PC-9 (cell line): ENCODE measurements around the gene SUSD3. TPM values are rescaled to one million over a fixed set of nuclear protein-coding genes. Genes with fewer than 3 reads are reported as not detected.

Experiments used
- BruUV-seq: library from RNA; stranded (reverse); fragments of 400-500 nt; replicated peaks from 2 replicates; lab custom pipeline; 2021; lab: Mats Ljungman, UMichigan
- CTCF ChIA-PET: fragments of 300-600 bp; sonication (Branson Sonifier 250); formaldehyde crosslinking; loops from one replicate; lab custom pipeline; 2022; ENCODE audit warnings: antibody characterized with exemption; lab: Charles Lee
- POLR2A ChIA-PET: fragments of 300-600 bp; sonication (Branson Sonifier 250); formaldehyde crosslinking; loops from one replicate; lab custom pipeline; 2022; ENCODE audit warnings: antibody characterized with exemption; ENCODE audit not compliant: unreplicated experiment; lab: Charles Lee
- DNase-seq, 2 experiments: peaks; one replicate each; pipeline versions ENCODE4 v3.0.0 to v3.0.0-alpha.2; 2015 to 2022; ENCODE audit warnings: mixed read lengths in 1 of 2
- H2AFZ ChIP-seq: fragments of 200-600 bp; sonication (generic); 2 replicates; pipeline ENCODE4 v1.8.1; 2017; ENCODE audit warnings: antibody characterized with exemption
- H3F3A ChIP-seq: fragments of 200-600 bp; sonication (generic); 2 replicates; pipeline ENCODE4 v1.8.1; 2017; ENCODE audit warnings: antibody characterized with exemption, mild to moderate bottlenecking, low read depth; ENCODE audit not compliant: insufficient read depth
- H3K27ac ChIP-seq: fragments of 200-600 bp; sonication (generic); 2 replicates; pipeline ENCODE4 v1.6.1; 2016; ENCODE audit warnings: mixed run types
- H3K27me3 ChIP-seq: fragments of 200-600 bp; sonication (generic); 2 replicates; pipeline ENCODE4 v1.6.1; 2016; ENCODE audit warnings: low read depth, mixed run types; ENCODE audit not compliant: insufficient read depth
- H3K36me3 ChIP-seq: fragments of 200-600 bp; sonication (generic); 2 replicates; pipeline ENCODE4 v1.6.1; 2016; ENCODE audit warnings: low read depth, mixed run types
- H3K4me1 ChIP-seq: fragments of 200-600 bp; sonication (generic); replicated peaks from 2 replicates; pipeline ENCODE4 v1.6.1; 2016; ENCODE audit warnings: mixed run types; ENCODE audit not compliant: insufficient read depth
- H3K4me2 ChIP-seq: fragments of 200-600 bp; sonication (generic); 2 replicates; pipeline ENCODE4 v1.6.1; 2017; ENCODE audit warnings: mixed run types
- H3K4me3 ChIP-seq: fragments of 200-600 bp; sonication (generic); 2 replicates; pipeline ENCODE4 v1.6.1; 2016; ENCODE audit warnings: mixed run types
- H3K79me2 ChIP-seq: fragments of 200-600 bp; sonication (generic); 2 replicates; pipeline ENCODE4 v1.6.1; 2017; ENCODE audit warnings: low read depth, mixed run types
- H3K9me2 ChIP-seq: fragments of 200-600 bp; sonication (generic); 2 replicates; pipeline ENCODE4 v1.8.1; 2017; ENCODE audit warnings: mild to moderate bottlenecking; ENCODE audit not compliant: insufficient read depth
- H3K9me3 ChIP-seq: fragments of 200-600 bp; sonication (generic); 2 replicates; pipeline ENCODE4 v1.8.1; 2016; ENCODE audit warnings: low read depth; ENCODE audit not compliant: insufficient read depth
- H4K20me1 ChIP-seq: fragments of 200-600 bp; sonication (generic); 2 replicates; pipeline ENCODE4 v1.8.1; 2017; ENCODE audit not compliant: insufficient read depth
- EZH2 ChIP-seq: fragments of 200-600 bp; sonication (generic); IDR thresholded peaks from 2 replicates; pipeline ENCODE4 v1.8.0; 2017; ENCODE audit warnings: antibody characterized with exemption, low read depth
- intact Hi-C: fragments of 100-400 bp; cut with micrococcal nuclease; formaldehyde crosslinking; loops from one replicate; pipeline ENCODE4 v1.10.0; 2022; ENCODE audit not compliant: unreplicated experiment
- total RNA-seq: library from RNA; stranded (reverse); gene quantifications from 2 replicates; pipeline ENCODE4 v1.2.3, GENCODE V29; 2021
- TF ChIP-seq, protein P1 (sequence below): fragments of 200-600 bp; sonication (generic); conservative IDR thresholded peaks from 2 replicates; pipeline ENCODE4 v1.6.1; 2017; ENCODE audit warnings: mixed run types, antibody characterized with exemption, mild to moderate bottlenecking, moderate library complexity

Gene SUSD3
- total RNA-seq, 1 experiment from 2014 or later = 8.4 TPM

DNA sequence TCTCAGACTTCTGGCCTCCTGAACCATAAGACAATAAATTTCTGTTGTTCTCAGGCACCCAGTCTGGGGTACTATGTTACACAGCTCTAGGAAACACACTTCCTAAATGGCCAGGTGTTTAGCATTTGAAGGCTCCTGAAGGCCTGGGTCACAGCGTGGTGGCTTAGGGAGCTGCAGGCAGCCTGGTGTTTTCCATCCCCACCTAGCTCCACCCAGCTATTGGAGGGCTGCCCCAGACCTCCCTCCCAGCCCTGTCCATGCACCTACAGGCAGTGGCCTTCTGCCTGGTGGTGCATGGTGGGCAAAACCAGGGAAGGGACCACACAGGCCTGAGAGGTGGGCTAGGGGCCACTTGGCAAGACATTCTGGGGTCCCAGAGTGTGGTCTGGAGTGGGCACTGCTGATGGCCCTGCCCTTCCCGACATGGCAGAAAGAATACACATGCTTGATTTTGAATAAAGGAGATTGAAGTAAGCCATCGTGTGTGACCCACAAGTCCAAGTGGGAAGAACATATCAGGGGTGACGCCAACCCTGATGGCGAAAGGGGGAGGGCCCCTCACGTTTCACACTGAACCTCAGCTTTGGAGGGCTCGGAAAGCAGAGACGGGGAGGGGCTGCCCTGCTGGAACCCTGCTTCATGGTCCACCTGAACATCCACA, 1.3 kb upstream of the SUSD3 start:
- no TSS peak for BruUV-seq
- ChIA-PET POLR2A (no interaction called here), CTCF (interaction anchor here (0.5 kb wide), 1 partner anchor 52 kb away, joined by 5 read pairs; no protein-coding TSS in a partner anchor)
- Histone ChIP-seq H3K4me2 (no peak overlapping the region), H3K27ac (no peak overlapping the region), H3K4me3 (no peak overlapping the region), H3K9me3 (no peaks in the 10 kb centered on the region), H3K36me3 (no peaks in the 10 kb centered on the region), H4K20me1 (no peaks in the 10 kb centered on the region), H3K79me2 (no peaks in the 10 kb centered on the region), H3K4me1 (peaks cover 7% of the 10 kb centered on the region), H3K27me3 (no peaks in the 10 kb centered on the region), H3F3A (peaks cover 5% of the 10 kb centered on the region; the same call in 1 of the 2 replicates), H3K9me2 (no peaks in the 10 kb centered on the region), H2AFZ (no peak overlapping the region)
- intact Hi-C loops = no loop called here
- TF ChIP-seq, protein P1, sequence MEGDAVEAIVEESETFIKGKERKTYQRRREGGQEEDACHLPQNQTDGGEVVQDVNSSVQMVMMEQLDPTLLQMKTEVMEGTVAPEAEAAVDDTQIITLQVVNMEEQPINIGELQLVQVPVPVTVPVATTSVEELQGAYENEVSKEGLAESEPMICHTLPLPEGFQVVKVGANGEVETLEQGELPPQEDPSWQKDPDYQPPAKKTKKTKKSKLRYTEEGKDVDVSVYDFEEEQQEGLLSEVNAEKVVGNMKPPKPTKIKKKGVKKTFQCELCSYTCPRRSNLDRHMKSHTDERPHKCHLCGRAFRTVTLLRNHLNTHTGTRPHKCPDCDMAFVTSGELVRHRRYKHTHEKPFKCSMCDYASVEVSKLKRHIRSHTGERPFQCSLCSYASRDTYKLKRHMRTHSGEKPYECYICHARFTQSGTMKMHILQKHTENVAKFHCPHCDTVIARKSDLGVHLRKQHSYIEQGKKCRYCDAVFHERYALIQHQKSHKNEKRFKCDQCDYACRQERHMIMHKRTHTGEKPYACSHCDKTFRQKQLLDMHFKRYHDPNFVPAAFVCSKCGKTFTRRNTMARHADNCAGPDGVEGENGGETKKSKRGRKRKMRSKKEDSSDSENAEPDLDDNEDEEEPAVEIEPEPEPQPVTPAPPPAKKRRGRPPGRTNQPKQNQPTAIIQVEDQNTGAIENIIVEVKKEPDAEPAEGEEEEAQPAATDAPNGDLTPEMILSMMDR = no peak
- TF ChIP-seq EZH2 = no peak
- DNase-seq = no peak

DNA sequence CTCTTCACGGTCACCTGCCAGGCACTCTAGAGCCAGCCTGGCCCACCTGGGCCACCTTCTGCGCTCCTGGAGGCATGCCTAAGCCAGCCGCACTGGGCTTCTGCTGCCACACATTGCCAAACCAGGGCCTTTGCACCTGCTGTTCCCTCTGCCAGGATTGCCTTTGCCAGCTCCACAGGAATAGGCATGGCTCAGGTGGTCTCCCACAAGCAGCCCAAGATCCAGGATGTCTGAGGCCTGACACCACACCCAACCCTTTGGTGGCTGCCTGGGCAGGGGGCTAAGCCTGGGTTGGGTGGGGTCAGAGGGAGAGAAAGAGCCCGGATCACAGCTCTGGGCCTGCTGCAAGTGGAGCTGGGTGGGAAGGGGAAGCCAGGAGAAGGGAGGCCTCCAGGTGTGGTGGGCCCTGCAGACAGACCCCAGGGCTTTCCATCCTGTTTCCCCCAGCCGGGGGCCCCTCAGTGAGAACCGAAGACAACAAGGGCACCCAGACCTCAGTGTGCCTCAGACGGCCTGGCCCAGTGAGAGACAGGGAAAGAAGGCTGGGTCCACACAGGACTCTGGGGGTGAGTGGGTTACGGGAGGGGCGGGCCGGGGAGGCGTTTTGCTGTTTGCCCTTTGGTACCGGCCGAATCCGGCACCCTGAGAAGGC, 672 bp upstream of the SUSD3 start:
- H3K36me3 ChIP-seq = no peaks in the 10 kb centered on the region
- H2AFZ ChIP-seq = peak overlapping the region; percentile 60; the same call in 1 of the 2 replicates
- POLR2A ChIA-PET = no interaction called here
- peak overlapping the region; percentile 84 for H3K4me2 ChIP-seq
- intact Hi-C loops = no loop called here
- no TSS peak for BruUV-seq
- H3K4me3 ChIP-seq = peak overlapping the region; percentile 57; the same call in 1 of the 2 replicates
- no peaks in the 10 kb centered on the region for H3K79me2 ChIP-seq
- TF ChIP-seq, protein P1 = no peak
- no peak for TF ChIP-seq EZH2
- no peaks in the 10 kb centered on the region for H4K20me1 ChIP-seq
- H3K9me2 ChIP-seq = no peaks in the 10 kb centered on the region
- H3K27me3 ChIP-seq = no peaks in the 10 kb centered on the region
- CTCF ChIA-PET = no interaction called here
- H3F3A ChIP-seq = peaks cover 5% of the 10 kb centered on the region; the same call in 1 of the 2 replicates
- no peaks in the 10 kb centered on the region for H3K9me3 ChIP-seq
- DNase-seq = no peak
- H3K4me1 ChIP-seq = peaks cover 7% of the 10 kb centered on the region
- H3K27ac ChIP-seq = no peak overlapping the region

DNA sequence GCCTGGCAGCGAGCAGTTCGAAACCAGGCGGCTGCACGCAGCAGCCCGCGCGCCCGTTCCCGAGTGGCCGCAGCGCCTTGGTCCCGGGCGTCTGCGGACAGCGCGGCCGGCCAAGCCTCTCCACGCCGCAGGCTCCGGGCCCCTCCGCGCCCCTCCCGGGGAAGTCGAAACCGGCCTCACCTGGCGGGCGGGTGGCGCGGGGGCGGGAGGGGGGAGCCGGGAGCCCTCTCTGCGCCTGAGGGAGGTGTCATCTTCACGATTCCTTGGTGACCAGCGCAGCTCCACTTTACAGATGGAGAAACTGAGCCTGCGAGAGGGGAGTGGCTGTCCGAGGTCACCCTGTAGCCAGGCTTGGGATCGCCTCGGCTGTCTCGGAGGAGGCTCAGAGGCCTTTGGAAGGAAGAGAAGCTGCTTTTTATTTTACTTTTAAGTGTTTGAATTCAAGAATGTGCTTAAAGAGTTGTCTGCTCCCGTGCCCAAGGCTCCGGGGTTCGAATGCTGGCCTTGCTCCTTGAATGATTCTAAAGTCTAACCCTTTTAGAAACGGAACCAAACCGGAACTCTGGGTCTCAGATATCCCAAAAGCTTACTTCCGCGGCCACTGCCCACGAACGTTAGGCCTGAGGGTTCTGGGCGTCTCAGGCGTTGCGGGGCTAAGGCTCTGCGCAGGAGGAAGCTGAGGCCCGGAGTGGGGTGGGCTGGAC, 662 bp downstream of the SUSD3 start:
- intact Hi-C loops = no loop called here
- H3K4me1 ChIP-seq = peaks cover 7% of the 10 kb centered on the region
- no peaks in the 10 kb centered on the region for H3K36me3 ChIP-seq
- H3K79me2 ChIP-seq = no peaks in the 10 kb centered on the region
- BruUV-seq = TSS peak; percentile 59
- no peaks in the 10 kb centered on the region for H3K9me3 ChIP-seq
- TF ChIP-seq, protein P1 = no peak
- no peak for TF ChIP-seq EZH2
- ChIA-PET CTCF (no interaction called here), POLR2A (interaction anchor here (0.6 kb wide), 1 partner anchor 61 kb away, joined by 4 read pairs; no protein-coding TSS in a partner anchor)
- peak overlapping the region; percentile 57; the same call in 1 of the 2 replicates for H3K4me3 ChIP-seq
- H3K27me3 ChIP-seq = no peaks in the 10 kb centered on the region
- H3K9me2 ChIP-seq = no peaks in the 10 kb centered on the region
- H3F3A ChIP-seq = no peaks in the 10 kb centered on the region; the same call in 1 of the 2 replicates
- H2AFZ ChIP-seq = 0 out of 2 replicates have a peak overlapping the region, but pooled peaks have one; percentile 58
- H3K4me2 ChIP-seq = peak overlapping the region; percentile 84
- no peak overlapping the region for H3K27ac ChIP-seq
- no peaks in the 10 kb centered on the region for H4K20me1 ChIP-seq
- no peak for DNase-seq
